Measurements from ENCODE around the gene THRA. TPM values are rescaled to one million over a fixed set of nuclear protein-coding genes. Genes with fewer than 3 reads are reported as not detected.

The THRA gene
- total and polyA plus RNA-seq, 9 of the 15 experiments (the other 6 are each of a cell fraction or from before 2014, with no cell fraction given): 0.34 to 23.4 (median 12.7) TPM

DNA sequence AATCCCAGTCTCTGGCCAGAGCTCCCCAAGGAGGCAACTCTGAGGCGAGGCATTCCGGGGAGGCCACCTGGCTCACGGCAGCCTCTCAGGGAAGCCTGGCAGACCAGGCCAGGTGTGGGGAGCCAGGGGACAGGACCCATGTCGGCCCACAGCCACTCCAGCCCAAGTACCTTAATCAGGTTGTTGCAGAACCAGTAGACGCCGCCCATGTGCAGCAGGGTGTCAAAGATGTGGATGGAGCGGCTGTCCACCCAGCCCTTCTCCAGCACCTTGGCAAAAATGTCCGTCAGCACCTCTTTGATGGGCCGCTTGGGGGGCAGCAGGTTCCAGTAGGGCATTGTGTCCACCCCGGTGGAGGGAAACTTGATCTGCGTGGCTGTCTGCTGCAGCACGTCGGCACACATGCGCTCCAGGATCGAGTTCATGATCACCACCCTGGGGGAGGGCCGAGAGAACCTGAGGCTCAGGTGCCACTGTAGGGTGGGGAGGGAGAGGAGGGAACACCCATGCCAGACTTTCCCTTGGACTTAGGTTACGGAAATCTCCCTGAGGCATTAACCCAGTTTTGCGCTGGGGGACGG, 39.7 kb upstream of the THRA start (continued):
- TF ChIP-seq ZNF592 (IDR thresholded peaks at IDR 0.05): no peak
- TF ChIP-seq PRMT5 (CRISPR knock-in tag; IDR thresholded peaks at IDR 0.05): no peak
- TF ChIP-seq SNIP1 (IDR thresholded peaks at IDR 0.05; ENCODE audit: low read depth): no peak
- TF ChIP-seq SAFB2 (IDR thresholded peaks at IDR 0.05; ENCODE audit: borderline replicate concordance, low read depth, low read length, severe bottlenecking): no peak
- no peak for TF ChIP-seq THAP12 (CRISPR knock-in tag; IDR thresholded peaks at IDR 0.05)
- no peak for TF ChIP-seq RBM39 (optimal IDR thresholded peaks at IDR 0.05; ENCODE audit: low read depth, low read length)
- no peak for TF ChIP-seq ZNF696 (CRISPR knock-in tag; conservative IDR thresholded peaks at IDR 0.05)
- no peak for TF ChIP-seq ZNF436 (CRISPR knock-in tag; IDR thresholded peaks at IDR 0.05)

Data from K562 (cell line).